ENCODE measurements around the gene OR52L1.

- TF ChIP-seq CTCF (optimal IDR thresholded peaks at IDR 0.05 in 1 of 3, IDR thresholded peaks at IDR 0.05 in 1 of 3, conservative IDR thresholded peaks at IDR 0.05 in 1 of 3; ENCODE audit: extremely low read depth in 1 of 3, insufficient read depth in 2 of 3, low read length in 3 of 3) (no peak), EZH2 (IDR thresholded peaks at IDR 0.05; ENCODE audit: low read length) (no peak)
These were observed 38.3 kb upstream of the OR52L1 start for GRCh38 chr11:6025056-6025455.
